KOPT-K1 (cell line): ENCODE data around the gene KIR2DL4.
"Not testable (repeated sequence)": the region's sequence is repeated elsewhere in the genome, so short reads cannot be mapped to it uniquely, and the experiment has no call there.

ENCODE experiments used
- H3K27ac ChIP-seq: fragments of 200-600 bp; sonication (generic); 2 replicates; pipeline ENCODE4 v1.5.1; 2016; ENCODE audit warnings: antibody characterized with exemption, mild to moderate bottlenecking, low read depth, low read length; ENCODE audit not compliant: poor library complexity, severe bottlenecking
- H3K36me3 ChIP-seq: fragments of 200-600 bp; sonication (generic); 2 replicates; pipeline ENCODE4 v1.5.1; 2017; ENCODE audit warnings: antibody characterized with exemption, mild to moderate bottlenecking, low read length, moderate library complexity; ENCODE audit not compliant: insufficient read depth
- H3K9me3 ChIP-seq: fragments of 200-600 bp; sonication (generic); 2 replicates; pipeline ENCODE4 v1.5.1; 2017; ENCODE audit warnings: antibody characterized with exemption, low read length, mild to moderate bottlenecking; ENCODE audit not compliant: insufficient read depth, poor library complexity, severe bottlenecking

Gene KIR2DL4

DNA sequence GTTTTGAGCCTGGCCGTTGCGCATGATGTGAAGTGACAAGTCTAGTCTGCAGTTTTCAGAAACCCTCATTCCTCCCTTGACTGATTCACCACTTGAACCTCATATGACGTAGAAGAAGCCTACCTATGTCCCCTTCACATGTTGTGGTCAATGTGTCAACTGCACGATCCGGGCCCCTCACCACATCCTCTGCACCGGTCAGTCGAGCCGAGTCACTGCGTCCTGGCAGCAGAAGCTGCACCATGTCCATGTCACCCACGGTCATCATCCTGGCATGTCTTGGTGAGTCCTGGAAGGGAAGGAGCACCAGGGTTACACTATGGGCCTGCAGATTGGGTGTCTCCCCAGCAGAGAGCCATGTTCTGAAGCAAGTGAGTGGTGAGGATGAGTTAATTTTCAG lies at the start of gene KIR2DL4:
Gene KIR2DL4 (plus strand): TSS at position 201 of the 400 bp plus-strand sequence. CDS start 42 bp downstream, at position 243.
- Histone ChIP-seq H3K9me3 (no peaks in the 10 kb centered on the region), H3K36me3 (no peaks in the 10 kb centered on the region), H3K27ac (no peak within 1 kb of the TSS)

DNA sequence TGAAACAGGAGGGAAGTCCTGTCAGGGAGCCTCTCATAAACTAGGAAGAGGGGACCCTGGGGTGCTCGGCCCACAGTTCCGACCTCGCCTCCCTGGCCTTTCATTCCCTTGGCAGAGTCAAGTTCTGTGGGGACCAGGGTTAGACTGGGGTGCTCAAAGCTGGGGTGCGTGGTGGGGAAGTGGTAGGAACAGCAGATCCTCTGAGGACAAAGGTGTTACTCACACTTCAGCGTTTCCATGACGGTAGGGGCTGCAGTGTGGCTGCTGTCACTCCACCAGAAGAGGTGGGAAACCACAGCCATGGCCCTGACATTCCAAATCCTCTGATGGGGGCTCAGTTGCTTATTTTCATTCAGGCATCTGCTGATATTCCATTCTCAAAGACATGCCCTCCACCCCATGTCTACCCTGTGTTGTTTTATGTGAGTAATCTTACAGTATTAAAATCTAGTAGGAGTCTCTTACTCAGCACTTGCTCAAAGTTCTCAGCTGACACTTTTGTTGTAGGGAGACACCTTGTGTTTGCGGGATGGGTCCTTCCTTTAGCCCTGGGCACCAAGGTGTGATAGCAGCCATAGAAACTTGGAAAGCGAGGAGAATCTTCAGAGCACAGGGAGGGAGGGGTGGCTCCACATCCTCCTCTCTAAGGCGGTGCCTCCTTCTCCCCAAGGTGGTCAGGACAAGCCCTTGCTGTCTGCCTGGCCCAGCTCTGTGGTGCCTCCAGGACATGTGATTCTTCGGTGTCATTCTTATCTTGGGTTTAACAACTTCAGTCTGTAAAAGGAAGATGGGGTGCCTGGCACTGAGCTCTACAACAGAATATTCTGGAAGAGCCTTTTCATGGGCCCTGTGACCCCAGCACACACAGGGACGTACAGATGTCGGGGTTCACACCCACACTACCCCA lies 47.0 kb upstream of the KIR2DL4 start:
- H3K36me3 ChIP-seq, H3K27ac ChIP-seq, H3K9me3 ChIP-seq: not testable (repeated sequence)

- not testable (repeated sequence) for H3K9me3 ChIP-seq, H3K27ac ChIP-seq, H3K36me3 ChIP-seq
Observed at GRCh38 chr19:54758577-54758976, 44.8 kb upstream of the KIR2DL4 start.

- not testable (repeated sequence) for H3K27ac ChIP-seq, H3K9me3 ChIP-seq, H3K36me3 ChIP-seq
Observed at GRCh38 chr19:54764219-54764618, 39.2 kb upstream of the KIR2DL4 start.

DNA sequence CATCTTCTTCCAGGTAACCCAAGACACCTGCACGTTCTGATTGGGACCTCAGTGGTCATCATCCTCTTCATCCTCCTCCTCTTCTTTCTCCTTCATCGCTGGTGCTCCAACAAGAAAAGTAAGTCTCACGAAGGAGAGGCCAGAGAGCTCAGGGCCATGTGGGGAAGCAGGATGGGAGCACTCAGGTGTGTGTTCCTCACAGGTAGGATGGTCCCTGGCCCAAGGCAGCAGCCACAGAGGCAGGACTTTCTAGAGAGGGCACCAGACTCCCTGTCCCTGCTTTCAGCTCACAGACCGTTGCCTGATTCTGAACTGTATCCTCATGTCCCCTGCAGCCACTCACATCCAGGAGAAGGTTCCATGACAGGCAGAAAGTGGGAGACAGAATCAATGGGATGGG lies 36.9 kb upstream of the KIR2DL4 start:
- not testable (repeated sequence) for H3K9me3 ChIP-seq, H3K27ac ChIP-seq, H3K36me3 ChIP-seq

DNA sequence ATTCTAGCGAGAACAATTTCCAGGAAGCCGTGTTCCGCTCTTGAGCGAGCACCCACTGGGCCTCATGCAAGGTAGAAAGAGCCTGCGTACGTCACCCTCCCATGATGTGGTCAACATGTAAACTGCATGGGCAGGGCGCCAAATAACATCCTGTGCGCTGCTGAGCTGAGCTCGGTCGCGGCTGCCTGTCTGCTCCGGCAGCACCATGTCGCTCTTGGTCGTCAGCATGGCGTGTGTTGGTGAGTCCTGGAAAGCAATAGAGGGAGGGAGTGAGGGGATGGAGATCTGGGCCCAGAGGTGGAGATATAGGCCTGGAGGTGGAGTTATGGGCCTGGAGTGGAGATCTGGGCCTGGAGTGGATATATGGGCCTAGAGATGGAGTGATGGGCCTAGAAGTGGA lies 33.8 kb upstream of the KIR2DL4 start, which contains the start of gene KIR2DL1:
Gene KIR2DL1 (plus strand): TSS at position 148 of the 400 bp plus-strand sequence. CDS start 58 bp downstream, at position 206.
- not testable (repeated sequence) for H3K27ac ChIP-seq, H3K36me3 ChIP-seq

GRCh38 chr19:54770511-54770910 lies 32.9 kb upstream of the KIR2DL4 start:
- H3K27ac ChIP-seq, H3K9me3 ChIP-seq: not testable (repeated sequence)

More for the DNA sequence above, 33.8 kb upstream of the KIR2DL4 start, which contains the start of gene KIR2DL1:
- not testable (repeated sequence) for H3K9me3 ChIP-seq

DNA sequence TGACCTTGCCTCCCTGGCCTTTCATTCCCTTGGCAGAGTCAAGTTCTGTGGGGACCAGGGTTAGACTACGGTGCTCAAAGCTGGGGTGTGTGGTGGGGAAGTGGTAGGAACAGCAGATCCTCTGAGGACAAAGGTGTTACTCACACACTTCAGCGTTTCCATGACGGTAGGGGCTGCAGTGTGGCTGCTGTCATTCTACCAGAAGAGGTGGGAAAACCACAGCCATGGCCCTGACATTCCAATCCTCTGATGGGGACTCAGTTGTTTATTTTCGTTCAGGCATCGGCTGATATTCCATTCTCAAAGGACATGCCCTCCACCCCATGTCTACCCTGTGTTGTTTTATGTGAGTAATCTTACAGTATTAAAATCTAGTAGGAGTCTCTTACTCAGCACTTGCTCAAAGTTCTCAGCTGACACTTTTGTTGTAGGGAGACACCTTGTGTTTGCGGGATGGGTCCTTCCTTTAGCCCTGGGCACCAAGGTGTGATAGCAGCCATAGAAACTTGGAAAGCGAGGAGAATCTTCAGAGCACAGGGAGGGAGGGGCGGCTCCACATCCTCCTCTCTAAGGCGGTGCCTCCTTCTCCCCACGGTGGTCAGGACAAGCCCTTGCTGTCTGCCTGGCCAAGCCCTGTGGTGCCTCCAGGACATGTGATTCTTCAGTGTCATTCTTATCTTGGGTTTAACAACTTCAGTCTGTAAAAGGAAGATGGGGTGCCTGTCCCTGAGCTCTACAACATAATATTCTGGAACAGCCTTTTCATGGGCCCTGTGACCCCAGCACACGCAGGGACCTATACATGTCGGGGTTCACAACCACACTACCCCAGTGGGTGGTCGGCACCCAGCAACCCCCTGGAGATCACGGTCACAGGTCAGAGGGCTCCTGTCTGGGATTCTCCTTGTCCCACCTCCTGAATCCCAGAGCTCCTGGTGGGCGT lies 32.1 kb upstream of the KIR2DL4 start:
- H3K36me3 ChIP-seq, H3K27ac ChIP-seq, H3K9me3 ChIP-seq: not testable (repeated sequence)

More at GRCh38 chr19:54770511-54770910, 32.9 kb upstream of the KIR2DL4 start:
- not testable (repeated sequence) for H3K36me3 ChIP-seq

DNA sequence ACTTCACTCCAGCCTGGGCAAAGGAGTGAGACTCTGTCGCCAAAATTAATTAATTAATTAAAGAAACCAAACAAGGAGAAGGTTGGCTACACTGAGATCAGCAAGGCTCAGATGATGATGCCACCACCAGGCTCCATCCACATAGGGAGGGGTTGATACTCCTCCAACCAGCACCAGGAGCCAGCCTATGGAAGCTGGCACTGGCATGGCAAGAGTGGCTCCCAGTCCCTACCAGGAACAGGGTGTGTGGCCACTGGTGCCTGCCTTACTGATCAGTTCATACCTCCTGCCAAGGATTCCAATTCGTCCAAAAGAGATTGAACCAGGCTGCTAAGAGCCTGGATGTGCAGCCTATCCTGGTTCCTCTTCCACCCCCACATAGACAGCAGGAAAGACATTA lies 30.7 kb upstream of the KIR2DL4 start:
- H3K9me3 ChIP-seq, H3K27ac ChIP-seq, H3K36me3 ChIP-seq: not testable (repeated sequence)

DNA sequence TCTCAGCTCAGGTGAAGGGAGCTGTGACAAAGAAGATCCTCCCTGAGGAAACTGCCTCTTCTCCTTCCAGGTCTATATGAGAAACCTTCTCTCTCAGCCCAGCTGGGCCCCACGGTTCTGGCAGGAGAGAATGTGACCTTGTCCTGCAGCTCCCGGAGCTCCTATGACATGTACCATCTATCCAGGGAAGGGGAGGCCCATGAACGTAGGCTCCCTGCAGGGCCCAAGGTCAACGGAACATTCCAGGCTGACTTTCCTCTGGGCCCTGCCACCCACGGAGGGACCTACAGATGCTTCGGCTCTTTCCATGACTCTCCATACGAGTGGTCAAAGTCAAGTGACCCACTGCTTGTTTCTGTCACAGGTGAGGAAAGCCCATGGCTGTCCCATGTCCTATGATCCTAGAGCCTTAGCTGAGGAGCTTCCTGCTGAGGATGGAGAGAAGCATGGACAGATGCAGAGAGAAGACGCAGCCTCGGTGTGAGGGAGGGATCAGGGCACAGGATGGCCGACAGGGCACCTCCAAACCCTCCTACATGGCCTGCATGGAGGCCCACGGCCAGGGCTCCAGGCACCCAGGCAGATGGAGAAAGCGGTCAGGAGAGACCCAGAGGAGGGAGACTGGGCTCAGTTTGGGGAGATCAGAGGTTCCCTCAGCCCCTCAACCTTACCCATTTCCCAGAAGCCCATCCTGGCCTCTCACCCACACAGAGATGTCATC lies 28.2 kb upstream of the KIR2DL4 start:
- not testable (repeated sequence) for H3K36me3 ChIP-seq, H3K9me3 ChIP-seq, H3K27ac ChIP-seq

DNA sequence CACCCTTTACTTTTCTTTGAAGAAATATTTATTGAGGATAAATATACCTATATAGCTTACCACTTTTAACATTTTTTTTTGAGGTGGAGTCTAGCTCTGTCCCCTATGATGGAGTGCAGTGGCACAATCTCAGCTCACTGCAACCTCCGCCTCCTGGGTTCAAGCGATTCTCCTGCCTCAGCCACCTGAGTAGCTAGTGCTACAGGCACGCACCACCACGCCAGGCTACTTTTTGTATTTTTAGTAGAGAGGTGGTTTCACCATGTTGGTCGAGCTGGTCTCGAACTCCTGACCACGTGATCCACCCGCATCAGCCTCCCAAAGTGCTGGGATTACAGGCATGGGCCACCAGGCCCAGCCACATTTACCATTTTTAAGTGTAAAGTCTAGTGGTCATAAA lies 27.6 kb upstream of the KIR2DL4 start:
- H3K36me3 ChIP-seq, H3K9me3 ChIP-seq, H3K27ac ChIP-seq: not testable (repeated sequence)

DNA sequence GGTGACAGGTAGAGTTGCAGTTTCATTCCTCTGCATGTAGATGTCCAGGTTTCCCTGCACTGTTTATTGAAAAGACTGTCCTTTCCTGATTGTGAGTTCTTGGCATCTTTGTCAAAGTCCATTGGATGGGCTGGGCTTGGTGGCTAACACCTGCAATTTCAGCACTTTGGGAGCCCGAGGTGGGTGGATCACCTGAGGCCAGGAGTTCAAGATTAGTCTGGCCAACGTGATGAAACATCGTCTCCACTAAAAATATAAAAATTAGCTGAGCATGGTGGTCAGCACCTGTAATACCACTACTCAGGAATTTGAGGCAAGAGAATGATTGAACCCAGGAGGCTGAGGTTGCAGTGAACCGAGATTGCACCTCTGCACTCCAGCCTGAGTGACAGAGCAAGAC lies 25.6 kb upstream of the KIR2DL4 start:
- H3K9me3 ChIP-seq, H3K36me3 ChIP-seq, H3K27ac ChIP-seq: not testable (repeated sequence)

- not testable (repeated sequence) for H3K9me3 ChIP-seq, H3K36me3 ChIP-seq, H3K27ac ChIP-seq
Observed at GRCh38 chr19:54778896-54779295, 24.5 kb upstream of the KIR2DL4 start.

DNA sequence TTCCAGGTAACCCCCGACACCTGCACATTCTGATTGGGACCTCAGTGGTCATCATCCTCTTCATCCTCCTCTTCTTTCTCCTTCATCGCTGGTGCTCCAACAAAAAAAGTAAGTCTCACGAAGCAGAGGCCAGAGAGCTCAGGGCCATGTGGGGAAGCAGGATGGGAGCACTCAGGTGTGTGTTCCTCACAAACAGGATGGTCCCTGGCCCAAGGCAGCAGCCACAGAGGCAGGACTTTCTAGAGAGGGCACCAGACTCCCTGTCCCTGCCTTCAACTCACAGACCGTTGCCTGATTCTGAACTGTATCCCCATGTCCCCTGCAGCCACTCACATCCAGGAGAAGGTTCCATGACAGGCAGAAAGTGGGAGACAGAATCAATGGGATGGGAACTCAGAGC lies 20.5 kb upstream of the KIR2DL4 start:
- H3K36me3 ChIP-seq, H3K9me3 ChIP-seq, H3K27ac ChIP-seq: not testable (repeated sequence)
